HEK293 (cell line): ENCODE data around the gene TCF7L2.

Experiments
- BCL11A ChIP-seq: fragments of 450-650 bp; formaldehyde crosslinking; IDR thresholded peaks from 2 replicates; pipeline ENCODE4 v1.5.1; 2016; ENCODE audit warnings: low read depth, missing biosample characterization, missing genetic modification characterization
- CTCF ChIP-seq: fragments of 450-650 bp; formaldehyde crosslinking; IDR thresholded peaks from 2 replicates; pipeline ENCODE4 v1.5.1; 2016; ENCODE audit warnings: missing biosample characterization, missing genetic modification characterization
- HOXA7 ChIP-seq: sonication (generic); formaldehyde crosslinking; IDR thresholded peaks from 2 replicates; pipeline ENCODE4 v1.8.1; 2022; ENCODE audit warnings: missing genetic modification reagents, borderline replicate concordance
- OVOL3 ChIP-seq: fragments of 450-650 bp; formaldehyde crosslinking; IDR thresholded peaks from 2 replicates; pipeline ENCODE4 v1.5.1; 2016; ENCODE audit warnings: missing biosample characterization, missing genetic modification characterization
- ZBTB49 ChIP-seq: fragments of 450-650 bp; formaldehyde crosslinking; IDR thresholded peaks from 2 replicates; pipeline ENCODE4 v1.5.1; 2016; ENCODE audit warnings: missing biosample characterization, missing genetic modification characterization, low read depth
- ZFP3 ChIP-seq: fragments of 450-650 bp; formaldehyde crosslinking; IDR thresholded peaks from 2 replicates; pipeline ENCODE4 v1.5.1; 2016; ENCODE audit warnings: low read depth, missing biosample characterization, missing genetic modification characterization
- ZNF114 ChIP-seq: fragments of 450-650 bp; formaldehyde crosslinking; IDR thresholded peaks from 2 replicates; pipeline ENCODE4 v1.5.0; 2017; ENCODE audit warnings: missing biosample characterization, missing genetic modification characterization
- ZNF146 ChIP-seq: fragments of 450-650 bp; formaldehyde crosslinking; IDR thresholded peaks from 2 replicates; pipeline ENCODE4 v1.5.1; 2016; ENCODE audit warnings: missing biosample characterization, missing genetic modification characterization
- ZNF501 ChIP-seq: fragments of 450-650 bp; formaldehyde crosslinking; IDR thresholded peaks from 2 replicates; pipeline ENCODE4 v1.5.1; 2016; ENCODE audit warnings: missing biosample characterization, missing genetic modification characterization
- ZNF510 ChIP-seq: fragments of 450-650 bp; formaldehyde crosslinking; IDR thresholded peaks from 2 replicates; pipeline ENCODE4 v1.5.1; 2018; ENCODE audit warnings: mild to moderate bottlenecking, missing genetic modification characterization, missing biosample characterization; ENCODE audit not compliant: insufficient replicate concordance

- no peak for TF ChIP-seq OVOL3 (tag by site-specific recombination)
- no peak for TF ChIP-seq CTCF (tag by site-specific recombination)
- no peak for TF ChIP-seq HOXA7 (CRISPR knock-in tag)
- TF ChIP-seq ZNF510 = no peak
- no peak for TF ChIP-seq ZNF501 (tag by site-specific recombination)
- no peak for TF ChIP-seq ZNF114
- TF ChIP-seq ZBTB49 (tag by site-specific recombination) = no peak
- TF ChIP-seq ZNF146 (tag by site-specific recombination) = no peak
- no peak for TF ChIP-seq BCL11A (tag by site-specific recombination)
- TF ChIP-seq ZFP3 (tag by site-specific recombination) = no peak
Observed at GRCh38 chr10:112979927-112980326, 29.9 kb downstream of the TCF7L2 start.
